ENCODE measurements around the gene MIPEP.

MIPEP gene

DNA sequence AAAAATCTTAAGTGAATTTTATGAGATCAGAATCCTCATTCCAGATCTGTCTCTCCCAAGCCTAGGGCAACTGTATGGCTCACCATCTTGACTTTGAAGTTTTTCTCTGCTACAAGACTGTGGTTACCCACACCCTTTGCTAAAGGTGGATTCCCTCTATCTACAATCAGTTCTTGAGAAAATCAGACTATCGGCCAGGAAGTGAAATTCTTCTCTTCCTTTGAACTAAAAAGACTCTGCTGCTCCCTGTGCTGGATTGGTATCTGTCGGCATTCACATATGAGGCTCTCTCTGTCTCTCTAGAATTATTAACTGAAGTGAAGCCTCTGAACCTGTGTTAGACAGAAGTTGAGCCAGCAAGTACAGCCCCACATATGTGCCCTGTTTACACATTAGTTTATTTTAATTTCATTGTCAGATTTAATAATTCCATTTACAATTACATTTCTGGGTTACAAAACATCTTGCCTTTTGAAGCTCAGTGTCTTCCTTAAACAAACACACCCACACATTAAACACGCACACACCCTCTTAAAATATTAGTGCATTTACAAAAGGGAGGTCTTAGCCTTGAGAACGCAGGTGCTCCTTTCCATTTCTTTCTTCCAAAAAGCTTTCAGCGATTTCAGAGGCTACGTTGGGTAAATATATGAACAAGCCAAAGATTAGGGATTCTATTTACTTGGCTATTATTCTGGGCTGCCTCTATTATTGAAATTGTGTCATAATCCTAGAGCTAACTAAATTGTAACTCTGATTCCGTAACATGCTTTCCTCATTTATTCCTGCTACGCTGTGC, 145.7 kb downstream of the MIPEP start:
- Histone ChIP-seq H3K4me3 (ENCODE audit: low read depth, low read length) (no peak overlapping the region), H3K36me3 (replicated peaks) (no peaks in the 10 kb centered on the region), H3K27ac (no peak overlapping the region), H3K27me3 (replicated peaks) (no peaks in the 10 kb centered on the region)
- TF ChIP-seq, protein P1, sequence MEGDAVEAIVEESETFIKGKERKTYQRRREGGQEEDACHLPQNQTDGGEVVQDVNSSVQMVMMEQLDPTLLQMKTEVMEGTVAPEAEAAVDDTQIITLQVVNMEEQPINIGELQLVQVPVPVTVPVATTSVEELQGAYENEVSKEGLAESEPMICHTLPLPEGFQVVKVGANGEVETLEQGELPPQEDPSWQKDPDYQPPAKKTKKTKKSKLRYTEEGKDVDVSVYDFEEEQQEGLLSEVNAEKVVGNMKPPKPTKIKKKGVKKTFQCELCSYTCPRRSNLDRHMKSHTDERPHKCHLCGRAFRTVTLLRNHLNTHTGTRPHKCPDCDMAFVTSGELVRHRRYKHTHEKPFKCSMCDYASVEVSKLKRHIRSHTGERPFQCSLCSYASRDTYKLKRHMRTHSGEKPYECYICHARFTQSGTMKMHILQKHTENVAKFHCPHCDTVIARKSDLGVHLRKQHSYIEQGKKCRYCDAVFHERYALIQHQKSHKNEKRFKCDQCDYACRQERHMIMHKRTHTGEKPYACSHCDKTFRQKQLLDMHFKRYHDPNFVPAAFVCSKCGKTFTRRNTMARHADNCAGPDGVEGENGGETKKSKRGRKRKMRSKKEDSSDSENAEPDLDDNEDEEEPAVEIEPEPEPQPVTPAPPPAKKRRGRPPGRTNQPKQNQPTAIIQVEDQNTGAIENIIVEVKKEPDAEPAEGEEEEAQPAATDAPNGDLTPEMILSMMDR (IDR thresholded peaks at IDR 0.05; ENCODE audit: low read depth, low read length, missing control alignments) = no peak
- in situ Hi-C loops (cut with HindIII; ENCODE audit: low pct_ligation_motif_present, low sequenced_read_pairs) = no loop called here
- no peak for DNase-seq

DNA sequence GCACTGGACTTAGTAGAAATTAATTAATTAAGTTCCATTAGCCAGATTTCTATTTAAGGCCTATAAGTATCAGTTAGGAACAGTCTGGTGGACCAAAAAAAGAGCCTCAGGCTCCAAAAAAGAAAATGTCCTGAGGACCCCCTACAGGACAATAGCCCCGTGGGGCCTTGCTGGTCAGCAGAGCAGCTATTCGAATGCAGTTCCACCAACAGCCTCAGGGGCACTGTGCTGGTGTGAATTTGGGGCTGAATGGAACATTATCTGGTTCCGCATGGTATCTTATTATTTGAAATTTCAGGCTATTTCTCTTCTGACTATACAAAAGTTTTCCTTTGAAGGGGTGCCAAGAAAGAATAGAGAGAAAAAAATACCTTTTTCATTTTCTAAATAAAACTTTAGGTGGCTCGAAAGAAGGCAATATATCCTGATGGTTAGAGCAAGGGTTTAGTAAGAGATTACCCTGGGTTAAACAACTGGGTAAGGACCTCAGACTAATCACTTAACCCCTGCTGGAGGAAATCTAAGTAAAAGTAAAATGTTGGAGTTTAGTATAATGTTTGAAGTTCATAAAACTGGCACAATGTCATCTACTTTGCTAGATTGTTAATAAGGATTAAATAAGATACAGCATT, 147.2 kb downstream of the MIPEP start:
- no peak for DNase-seq
- in situ Hi-C loops (cut with HindIII; ENCODE audit: low pct_ligation_motif_present, low sequenced_read_pairs) = no loop called here
- no peak overlapping the region for H3K27ac ChIP-seq
- TF ChIP-seq, protein P1 (IDR thresholded peaks at IDR 0.05; ENCODE audit: low read depth, low read length, missing control alignments) = peak; percentile 78
- no peaks in the 10 kb centered on the region for H3K27me3 ChIP-seq (replicated peaks)
- no peak overlapping the region for H3K4me3 ChIP-seq (ENCODE audit: low read depth, low read length)
- H3K36me3 ChIP-seq (replicated peaks) = no peaks in the 10 kb centered on the region

DNA sequence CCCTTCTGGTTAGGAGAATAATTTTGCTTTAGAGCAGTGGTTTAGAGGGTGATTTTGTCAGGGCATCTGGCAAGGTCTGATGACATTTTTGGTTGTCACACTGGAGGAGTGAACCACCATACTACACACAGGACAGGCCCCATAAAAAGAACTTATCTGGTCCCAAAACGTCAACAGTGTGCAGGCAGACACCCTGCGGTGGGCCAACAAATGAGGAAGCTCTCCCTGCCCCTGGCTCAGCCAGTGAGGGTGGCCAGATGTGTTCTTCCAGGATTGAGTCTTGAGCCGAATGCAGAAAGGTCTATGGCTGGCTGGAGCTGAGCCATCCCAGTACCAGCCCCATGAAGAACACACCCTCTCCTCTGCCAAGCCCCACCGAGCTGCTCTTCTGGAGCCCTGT, 149.2 kb downstream of the MIPEP start:
- in situ Hi-C loops (cut with HindIII; ENCODE audit: low pct_ligation_motif_present, low sequenced_read_pairs) = no loop called here
- TF ChIP-seq, protein P1 (IDR thresholded peaks at IDR 0.05; ENCODE audit: low read depth, low read length, missing control alignments) = no peak
- Histone ChIP-seq H3K27me3 (replicated peaks) (no peaks in the 10 kb centered on the region), H3K36me3 (replicated peaks) (no peaks in the 10 kb centered on the region), H3K4me3 (ENCODE audit: low read depth, low read length) (no peak overlapping the region), H3K27ac (no peak overlapping the region)
- no peak for DNase-seq

DNA sequence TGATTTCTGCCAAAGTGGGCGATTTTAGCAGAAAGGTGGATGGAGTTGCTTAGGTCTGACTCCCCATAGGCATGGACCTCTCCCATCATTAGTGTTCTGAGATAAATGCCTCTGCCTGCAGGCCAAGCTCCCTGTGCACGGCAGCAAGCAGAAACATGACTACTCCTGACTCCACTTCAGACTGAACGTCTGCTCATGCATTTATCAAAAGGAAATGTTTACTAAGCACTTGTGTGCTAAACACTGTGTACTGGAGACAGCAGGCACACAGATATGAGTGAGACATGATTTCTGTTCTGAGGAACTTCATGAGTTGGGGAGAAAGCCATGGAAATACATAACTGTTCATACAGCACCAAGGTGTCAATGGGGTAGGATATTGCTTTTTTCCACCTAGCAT, 149.6 kb downstream of the MIPEP start:
- no peaks in the 10 kb centered on the region for H3K27me3 ChIP-seq (replicated peaks)
- no peak for DNase-seq
- in situ Hi-C loops (cut with HindIII; ENCODE audit: low pct_ligation_motif_present, low sequenced_read_pairs) = no loop called here
- TF ChIP-seq, protein P1 (IDR thresholded peaks at IDR 0.05; ENCODE audit: low read depth, low read length, missing control alignments) = no peak
- no peaks in the 10 kb centered on the region for H3K36me3 ChIP-seq (replicated peaks)
- no peak overlapping the region for H3K4me3 ChIP-seq (ENCODE audit: low read depth, low read length)
- no peak overlapping the region for H3K27ac ChIP-seq

DNA sequence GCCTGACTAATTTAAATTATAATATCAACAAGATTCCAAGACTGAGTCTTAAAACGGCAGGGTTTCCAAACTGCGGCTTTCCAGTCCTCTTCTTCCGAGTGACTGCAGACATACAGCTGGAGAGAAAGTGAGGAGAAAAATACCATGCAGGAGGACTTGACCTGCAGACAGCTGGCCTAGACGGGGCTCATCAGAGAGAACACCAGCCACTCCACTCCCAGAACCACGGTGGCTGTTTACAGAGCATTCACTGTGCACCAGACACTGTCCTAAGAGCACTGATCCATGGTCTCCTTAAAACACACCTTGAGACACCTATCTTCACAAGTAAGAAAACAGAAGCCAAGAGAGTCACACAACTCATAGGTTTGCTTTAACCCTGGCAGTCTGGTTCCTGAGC, 152.7 kb downstream of the MIPEP start:
- Histone ChIP-seq H3K4me3 (ENCODE audit: low read depth, low read length) (no peak overlapping the region), H3K27ac (no peak overlapping the region), H3K36me3 (replicated peaks) (no peaks in the 10 kb centered on the region), H3K27me3 (replicated peaks) (no peaks in the 10 kb centered on the region)
- no peak for DNase-seq
- in situ Hi-C loops (cut with HindIII; ENCODE audit: low pct_ligation_motif_present, low sequenced_read_pairs) = no loop called here
- TF ChIP-seq, protein P1 (IDR thresholded peaks at IDR 0.05; ENCODE audit: low read depth, low read length, missing control alignments) = no peak

All from brain microvascular endothelial cell (primary cell).